ENCODE measurements around the gene HAUS3.

HAUS3 gene

DNA sequence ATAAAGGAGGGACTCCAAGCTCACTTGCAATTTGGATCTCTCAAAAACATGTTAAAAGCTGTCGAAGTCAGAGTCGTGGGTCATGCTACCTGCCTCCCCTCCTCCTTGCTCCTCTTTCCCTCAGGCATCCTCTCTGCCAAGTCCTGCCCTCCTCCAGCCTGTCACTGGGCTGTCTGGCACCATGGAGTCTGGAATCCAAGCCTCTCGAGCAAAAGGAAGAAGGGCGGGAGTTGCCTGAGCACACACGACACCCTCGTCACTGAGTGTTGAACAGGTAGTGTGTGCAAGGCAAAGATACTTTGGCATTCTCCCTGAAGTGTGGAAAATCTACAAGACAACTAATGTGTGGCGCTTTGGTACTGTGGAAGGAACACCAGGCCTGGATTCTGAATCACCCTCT lies 62.2 kb downstream of the HAUS3 start:
- no peak for TF ChIP-seq EZH2phosphoT487 (conservative IDR thresholded peaks at IDR 0.05; ENCODE audit: low read length)
- TF ChIP-seq, protein P1, sequence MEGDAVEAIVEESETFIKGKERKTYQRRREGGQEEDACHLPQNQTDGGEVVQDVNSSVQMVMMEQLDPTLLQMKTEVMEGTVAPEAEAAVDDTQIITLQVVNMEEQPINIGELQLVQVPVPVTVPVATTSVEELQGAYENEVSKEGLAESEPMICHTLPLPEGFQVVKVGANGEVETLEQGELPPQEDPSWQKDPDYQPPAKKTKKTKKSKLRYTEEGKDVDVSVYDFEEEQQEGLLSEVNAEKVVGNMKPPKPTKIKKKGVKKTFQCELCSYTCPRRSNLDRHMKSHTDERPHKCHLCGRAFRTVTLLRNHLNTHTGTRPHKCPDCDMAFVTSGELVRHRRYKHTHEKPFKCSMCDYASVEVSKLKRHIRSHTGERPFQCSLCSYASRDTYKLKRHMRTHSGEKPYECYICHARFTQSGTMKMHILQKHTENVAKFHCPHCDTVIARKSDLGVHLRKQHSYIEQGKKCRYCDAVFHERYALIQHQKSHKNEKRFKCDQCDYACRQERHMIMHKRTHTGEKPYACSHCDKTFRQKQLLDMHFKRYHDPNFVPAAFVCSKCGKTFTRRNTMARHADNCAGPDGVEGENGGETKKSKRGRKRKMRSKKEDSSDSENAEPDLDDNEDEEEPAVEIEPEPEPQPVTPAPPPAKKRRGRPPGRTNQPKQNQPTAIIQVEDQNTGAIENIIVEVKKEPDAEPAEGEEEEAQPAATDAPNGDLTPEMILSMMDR (IDR thresholded peaks at IDR 0.05; ENCODE audit: insufficient read depth, low read length, poor library complexity, severe bottlenecking) = no peak
- Histone ChIP-seq H3K9me2 (replicated peaks; ENCODE audit: insufficient read depth, low read length) (no peaks in the 10 kb centered on the region), H3F3A (ENCODE audit: insufficient read depth) (no peaks in the 10 kb centered on the region), H4K20me1 (ENCODE audit: low read depth, low read length) (no peaks in the 10 kb centered on the region), H3K4me3 (ENCODE audit: insufficient read depth, low read length, poor library complexity, severe bottlenecking) (no peak overlapping the region), H3K36me3 (ENCODE audit: low read length) (no peaks in the 10 kb centered on the region), H3K27ac (ENCODE audit: low read depth, low read length) (no peak overlapping the region), H3K4me2 (ENCODE audit: low read depth, low read length, poor library complexity, severe bottlenecking) (no peak overlapping the region), H3K9ac (ENCODE audit: low read length) (no peak overlapping the region), H2AFZ (ENCODE audit: low read depth, low read length, severe bottlenecking) (no peak overlapping the region), H3K9me3 (ENCODE audit: insufficient read depth, low read length) (no peaks in the 10 kb centered on the region), H3K79me2 (ENCODE audit: insufficient read depth, low read length) (no peaks in the 10 kb centered on the region), H3K27me3 (ENCODE audit: low read length) (no peaks in the 10 kb centered on the region)

DNA sequence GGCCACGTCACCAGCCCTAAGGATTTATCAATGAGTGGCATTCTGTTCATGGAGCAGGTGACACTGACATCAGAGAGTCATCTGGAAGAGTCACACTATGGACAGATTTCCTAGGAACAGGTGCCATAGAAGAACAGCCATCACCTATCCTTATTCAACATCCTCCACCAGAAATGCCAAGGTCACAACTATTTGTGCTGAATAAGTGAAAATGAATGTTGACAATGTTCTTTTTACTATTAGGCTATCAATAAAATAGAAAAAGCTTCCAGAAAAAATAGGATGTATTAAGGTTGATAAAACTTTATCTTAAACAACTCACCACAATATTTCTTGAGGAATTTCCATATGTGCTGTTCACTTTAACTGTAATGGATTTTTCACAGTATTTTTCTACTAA lies 62.9 kb downstream of the HAUS3 start:
- Histone ChIP-seq H3K27me3 (ENCODE audit: low read length) (no peaks in the 10 kb centered on the region), H3K79me2 (ENCODE audit: insufficient read depth, low read length) (no peaks in the 10 kb centered on the region), H4K20me1 (ENCODE audit: low read depth, low read length) (no peaks in the 10 kb centered on the region), H3K36me3 (ENCODE audit: low read length) (no peaks in the 10 kb centered on the region), H2AFZ (ENCODE audit: low read depth, low read length, severe bottlenecking) (no peak overlapping the region), H3K4me3 (ENCODE audit: insufficient read depth, low read length, poor library complexity, severe bottlenecking) (no peak overlapping the region), H3K9me2 (replicated peaks; ENCODE audit: insufficient read depth, low read length) (no peaks in the 10 kb centered on the region), H3F3A (ENCODE audit: insufficient read depth) (no peaks in the 10 kb centered on the region), H3K27ac (ENCODE audit: low read depth, low read length) (no peak overlapping the region), H3K9me3 (ENCODE audit: insufficient read depth, low read length) (no peaks in the 10 kb centered on the region), H3K9ac (ENCODE audit: low read length) (no peak overlapping the region), H3K4me2 (ENCODE audit: low read depth, low read length, poor library complexity, severe bottlenecking) (no peak overlapping the region)
- TF ChIP-seq, protein P1 (IDR thresholded peaks at IDR 0.05; ENCODE audit: insufficient read depth, low read length, poor library complexity, severe bottlenecking) = no peak
- TF ChIP-seq EZH2phosphoT487 (conservative IDR thresholded peaks at IDR 0.05; ENCODE audit: low read length) = no peak
